DOHH2 (cell line): Measurements from ENCODE around the gene HTT-AS.

Experiments
- H3F3A ChIP-seq: fragments of 200-600 bp; sonication (generic), shearing (Covaris generic); 2 replicates; pipeline ENCODE4 v1.6.0; 2016; ENCODE audit warnings: antibody characterized with exemption, mild to moderate bottlenecking; ENCODE audit not compliant: control insufficient read depth, insufficient read depth
- H3K27ac ChIP-seq: fragments of 200-600 bp; sonication (generic); 2 replicates; pipeline ENCODE4 v1.5.1; 2014; ENCODE audit warnings: low read depth, mild to moderate bottlenecking, low read length, moderate library complexity
- H3K27me3 ChIP-seq: fragments of 200-600 bp; sonication (generic); 2 replicates; pipeline ENCODE4 v1.6.1; 2014; ENCODE audit warnings: mild to moderate bottlenecking, low read length, mixed read lengths; ENCODE audit not compliant: control insufficient read depth
- H3K36me3 ChIP-seq: fragments of 200-600 bp; sonication (generic); 2 replicates; pipeline ENCODE4 v1.6.1; 2014; ENCODE audit warnings: mild to moderate bottlenecking, low read length, moderate library complexity, mixed read lengths; ENCODE audit not compliant: control insufficient read depth
- H3K4me1 ChIP-seq: fragments of 200-600 bp; sonication (generic); 2 replicates; pipeline ENCODE4 v1.6.1; 2014; ENCODE audit warnings: mild to moderate bottlenecking, low read length, mixed read lengths; ENCODE audit not compliant: control insufficient read depth
- H3K4me2 ChIP-seq: fragments of 200-600 bp; sonication (generic); 2 replicates; pipeline ENCODE4 v1.6.0; 2014; ENCODE audit warnings: mild to moderate bottlenecking, low read length, moderate library complexity
- H3K4me3 ChIP-seq: fragments of 200-600 bp; sonication (generic); 2 replicates; pipeline ENCODE4 v1.5.1; 2014; ENCODE audit warnings: mild to moderate bottlenecking, low read length, mixed read lengths
- H3K79me2 ChIP-seq: fragments of 200-600 bp; sonication (generic); 2 replicates; pipeline ENCODE4 v1.6.1; 2014; ENCODE audit warnings: mild to moderate bottlenecking, low read length, mixed read lengths; ENCODE audit not compliant: control insufficient read depth
- H3K9me2 ChIP-seq: fragments of 200-600 bp; sonication (generic); replicated peaks from 2 replicates; pipeline ENCODE4 v1.6.1; 2014; ENCODE audit warnings: mild to moderate bottlenecking, low read length, mixed read lengths; ENCODE audit not compliant: control insufficient read depth
- H3K9me3 ChIP-seq: fragments of 200-600 bp; sonication (generic); 2 replicates; pipeline ENCODE4 v1.6.1; 2014; ENCODE audit warnings: antibody characterized with exemption, low read length, mixed read lengths; ENCODE audit not compliant: control insufficient read depth, insufficient read depth
- H4K20me1 ChIP-seq: fragments of 200-600 bp; sonication (generic); 2 replicates; pipeline ENCODE4 v1.6.0; 2014; ENCODE audit warnings: low read depth, mild to moderate bottlenecking, antibody characterized with exemption, low read length, moderate library complexity; ENCODE audit not compliant: control insufficient read depth, insufficient read depth
- CTCF ChIP-seq: fragments of 200-600 bp; sonication (generic); IDR thresholded peaks from one replicate; pipeline ENCODE4 v1.5.1; 2014; ENCODE audit warnings: antibody characterized with exemption, mild to moderate bottlenecking, low read depth, low read length; ENCODE audit not compliant: poor library complexity, severe bottlenecking
- EZH2phosphoT487 ChIP-seq: fragments of 200-600 bp; sonication (generic); IDR thresholded peaks from 2 replicates; pipeline ENCODE4 v1.6.1; 2017; ENCODE audit warnings: borderline replicate concordance, mild to moderate bottlenecking, antibody characterized with exemption, low read length, moderate library complexity, mixed read lengths

The HTT-AS gene

GRCh38 chr4:3065551-3065950, 8.8 kb downstream of the HTT-AS start:
- Histone ChIP-seq H3K9me3 (peaks cover 3% of the 10 kb centered on the region; the same call in 1 of the 2 replicates), H3K4me1 (no peaks in the 10 kb centered on the region), H3K9me2 (no peaks in the 10 kb centered on the region), H3K4me2 (no peak overlapping the region), H3K36me3 (no peaks in the 10 kb centered on the region), H3F3A (no peaks in the 10 kb centered on the region), H4K20me1 (no peaks in the 10 kb centered on the region), H3K27me3 (no peaks in the 10 kb centered on the region; the same call in 1 of the 2 replicates), H3K4me3 (no peak overlapping the region), H3K27ac (no peak overlapping the region), H3K79me2 (no peaks in the 10 kb centered on the region)
- TF ChIP-seq CTCF, result no peak

GRCh38 chr4:3062471-3062870, 11.9 kb downstream of the HTT-AS start:
- Histone ChIP-seq H3K27ac (no peak overlapping the region), H3K4me1 (no peaks in the 10 kb centered on the region), H3K9me3 (peaks cover 3% of the 10 kb centered on the region; the same call in 1 of the 2 replicates), H3K36me3 (no peaks in the 10 kb centered on the region), H3K9me2 (no peaks in the 10 kb centered on the region), H3K27me3 (no peaks in the 10 kb centered on the region; the same call in 1 of the 2 replicates), H3F3A (no peaks in the 10 kb centered on the region), H4K20me1 (no peaks in the 10 kb centered on the region), H3K4me3 (no peak overlapping the region), H3K79me2 (no peaks in the 10 kb centered on the region), H3K4me2 (no peak overlapping the region)
- TF ChIP-seq EZH2phosphoT487 (no peak), CTCF (no peak)

GRCh38 chr4:3060946-3061345, 13.4 kb downstream of the HTT-AS start:
- Histone ChIP-seq H3K9me2 (no peaks in the 10 kb centered on the region), H3F3A (no peaks in the 10 kb centered on the region), H3K9me3 (peaks cover 8% of the 10 kb centered on the region), H3K27me3 (no peaks in the 10 kb centered on the region; the same call in 1 of the 2 replicates), H3K4me3 (no peak overlapping the region), H3K79me2 (no peaks in the 10 kb centered on the region), H4K20me1 (no peaks in the 10 kb centered on the region), H3K4me2 (no peak overlapping the region), H3K27ac (no peak overlapping the region), H3K36me3 (no peaks in the 10 kb centered on the region), H3K4me1 (no peaks in the 10 kb centered on the region)
- TF ChIP-seq CTCF (no peak), EZH2phosphoT487 (no peak)

- no peak overlapping the region for H3K4me3 ChIP-seq
- TF ChIP-seq CTCF (no peak), EZH2phosphoT487 (no peak)
- no peaks in the 10 kb centered on the region for H3K27me3 ChIP-seq
- no peaks in the 10 kb centered on the region for H4K20me1 ChIP-seq
- no peaks in the 10 kb centered on the region for H3K4me1 ChIP-seq
- no peaks in the 10 kb centered on the region for H3F3A ChIP-seq
- no peak overlapping the region for H3K4me2 ChIP-seq
- H3K27ac ChIP-seq, result no peak overlapping the region
- peaks cover 14% of the 10 kb centered on the region for H3K9me3 ChIP-seq
- H3K9me2 ChIP-seq, result no peaks in the 10 kb centered on the region
- no peaks in the 10 kb centered on the region for H3K79me2 ChIP-seq
- no peaks in the 10 kb centered on the region for H3K36me3 ChIP-seq
Observed at GRCh38 chr4:3059943-3060342, 14.4 kb downstream of the HTT-AS start.
